Endothelial cell (in vitro differentiated cells): ENCODE results near the gene P4HA1. TPM values are rescaled to one million over a fixed set of nuclear protein-coding genes. Genes with fewer than 3 reads are reported as not detected.
"Not testable (repeated sequence)": the region's sequence is repeated elsewhere in the genome, so short reads cannot be mapped to it uniquely, and the experiment has no call there.

Source experiments
- DNase-seq: peaks from one replicate; pipeline ENCODE4 v3.0.0; 2021; ENCODE audit warnings: low spot score
- H3K27ac Mint-ChIP-seq: one replicate; pipeline ENCODE4 v1.8.0; 2021; ENCODE audit warnings: mixed read lengths, inconsistent platforms; ENCODE audit not compliant: unreplicated experiment
- H3K27me3 Mint-ChIP-seq: one replicate; pipeline ENCODE4 v1.8.0; 2021; ENCODE audit warnings: mild to moderate bottlenecking, moderate library complexity, mixed read lengths, inconsistent platforms; ENCODE audit not compliant: unreplicated experiment
- H3K36me3 Mint-ChIP-seq: one replicate; pipeline ENCODE4 v1.8.0; 2021; ENCODE audit warnings: mild to moderate bottlenecking, low read depth, mixed read lengths, inconsistent platforms; ENCODE audit not compliant: unreplicated experiment
- H3K4me1 Mint-ChIP-seq: one replicate; pipeline ENCODE4 v1.8.0; 2021; ENCODE audit warnings: mild to moderate bottlenecking, mixed read lengths, inconsistent platforms; ENCODE audit not compliant: unreplicated experiment
- H3K4me3 Mint-ChIP-seq: one replicate; pipeline ENCODE4 v1.8.0; 2021; ENCODE audit warnings: mild to moderate bottlenecking, mixed read lengths, inconsistent platforms; ENCODE audit not compliant: unreplicated experiment
- H3K9me3 Mint-ChIP-seq: one replicate; pipeline ENCODE4 v1.8.0; 2021; ENCODE audit warnings: mixed read lengths, inconsistent platforms; ENCODE audit not compliant: unreplicated experiment
- total RNA-seq: library from RNA; stranded (reverse); fragmentation: NEBNext Ultra II Directional; extraction: Animal tissue kit (Norgen Biotek cat#: 25700); gene quantifications from one replicate; pipeline ENCODE4 v1.2.1, GENCODE V29; 2021; ENCODE audit not compliant: unreplicated experiment
- TF ChIP-seq, protein P1 (sequence below): fragments of 200-600 bp; sonication (generic); IDR thresholded peaks from one replicate; pipeline ENCODE4 v1.5.0; 2021; ENCODE audit warnings: antibody characterized with exemption; ENCODE audit not compliant: unreplicated experiment

The P4HA1 gene
- total RNA-seq, 1 donor from 2014 or later: 20.4 TPM

GRCh38 chr10:73032536-73032935, 64.1 kb downstream of the P4HA1 start:
- peaks cover 4% of the 10 kb centered on the region for H3K36me3 Mint-ChIP-seq
- no peaks in the 10 kb centered on the region for H3K9me3 Mint-ChIP-seq
- DNase-seq: no peak
- no peak overlapping the region for H3K4me3 Mint-ChIP-seq
- H3K27me3 Mint-ChIP-seq: no peaks in the 10 kb centered on the region
- H3K4me1 Mint-ChIP-seq: no peaks in the 10 kb centered on the region
- H3K27ac Mint-ChIP-seq: no peak overlapping the region
- TF ChIP-seq, protein P1, sequence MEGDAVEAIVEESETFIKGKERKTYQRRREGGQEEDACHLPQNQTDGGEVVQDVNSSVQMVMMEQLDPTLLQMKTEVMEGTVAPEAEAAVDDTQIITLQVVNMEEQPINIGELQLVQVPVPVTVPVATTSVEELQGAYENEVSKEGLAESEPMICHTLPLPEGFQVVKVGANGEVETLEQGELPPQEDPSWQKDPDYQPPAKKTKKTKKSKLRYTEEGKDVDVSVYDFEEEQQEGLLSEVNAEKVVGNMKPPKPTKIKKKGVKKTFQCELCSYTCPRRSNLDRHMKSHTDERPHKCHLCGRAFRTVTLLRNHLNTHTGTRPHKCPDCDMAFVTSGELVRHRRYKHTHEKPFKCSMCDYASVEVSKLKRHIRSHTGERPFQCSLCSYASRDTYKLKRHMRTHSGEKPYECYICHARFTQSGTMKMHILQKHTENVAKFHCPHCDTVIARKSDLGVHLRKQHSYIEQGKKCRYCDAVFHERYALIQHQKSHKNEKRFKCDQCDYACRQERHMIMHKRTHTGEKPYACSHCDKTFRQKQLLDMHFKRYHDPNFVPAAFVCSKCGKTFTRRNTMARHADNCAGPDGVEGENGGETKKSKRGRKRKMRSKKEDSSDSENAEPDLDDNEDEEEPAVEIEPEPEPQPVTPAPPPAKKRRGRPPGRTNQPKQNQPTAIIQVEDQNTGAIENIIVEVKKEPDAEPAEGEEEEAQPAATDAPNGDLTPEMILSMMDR: no peak

- Mint-ChIP-seq H3K4me3 (peak overlapping the region; percentile 65), H3K36me3 (peaks cover 22% of the 10 kb centered on the region)
- H3K27me3 Mint-ChIP-seq, H3K4me1 Mint-ChIP-seq, H3K9me3 Mint-ChIP-seq, H3K27ac Mint-ChIP-seq, DNase-seq: not testable (repeated sequence)
These were observed 70.0 kb downstream of the P4HA1 start for GRCh38 chr10:73026623-73027022.

GRCh38 chr10:73023455-73024070, 73.1 kb downstream of the P4HA1 start:
- not testable (repeated sequence) for DNase-seq, H3K27me3 Mint-ChIP-seq, H3K4me3 Mint-ChIP-seq, H3K4me1 Mint-ChIP-seq, H3K9me3 Mint-ChIP-seq, H3K27ac Mint-ChIP-seq
- H3K36me3 Mint-ChIP-seq: peaks cover 27% of the 10 kb centered on the region

DNA sequence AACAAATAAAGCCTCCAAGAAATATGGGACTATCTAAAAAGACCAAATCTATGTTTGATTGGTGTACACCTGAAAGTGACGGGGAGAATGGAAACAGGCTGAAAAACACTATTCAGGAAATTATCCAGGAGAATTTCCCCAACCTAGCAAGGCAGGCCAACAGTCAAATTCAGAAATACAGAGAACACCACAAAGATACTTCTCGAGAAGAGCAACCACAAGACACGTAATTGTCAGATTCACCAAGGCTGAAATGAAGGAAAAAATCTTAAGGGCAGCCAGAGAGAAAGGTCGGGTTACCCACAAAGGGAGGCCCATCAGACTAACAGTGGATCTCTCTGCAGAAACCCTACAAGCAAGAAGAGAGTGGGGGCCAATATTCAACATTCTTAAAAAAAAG, 73.7 kb downstream of the P4HA1 start:
- not testable (repeated sequence) for H3K27ac Mint-ChIP-seq, H3K4me1 Mint-ChIP-seq
- peaks cover 25% of the 10 kb centered on the region for H3K36me3 Mint-ChIP-seq

GRCh38 chr10:73021538-73022164, 75.0 kb downstream of the P4HA1 start:
- H3K4me1 Mint-ChIP-seq, DNase-seq, H3K27ac Mint-ChIP-seq, H3K4me3 Mint-ChIP-seq, H3K27me3 Mint-ChIP-seq, H3K9me3 Mint-ChIP-seq: not testable (repeated sequence)
- peaks cover 17% of the 10 kb centered on the region for H3K36me3 Mint-ChIP-seq

More for the DNA sequence above, 73.7 kb downstream of the P4HA1 start:
- not testable (repeated sequence) for H3K9me3 Mint-ChIP-seq, H3K27me3 Mint-ChIP-seq, DNase-seq
- H3K4me3 Mint-ChIP-seq: peak overlapping the region; percentile 28

GRCh38 chr10:73021050-73021449, 75.6 kb downstream of the P4HA1 start:
- Mint-ChIP-seq H3K36me3 (peaks cover 15% of the 10 kb centered on the region), H3K27ac (no peak overlapping the region), H3K27me3 (peaks cover 3% of the 10 kb centered on the region), H3K4me3 (no peak overlapping the region), H3K9me3 (no peaks in the 10 kb centered on the region), H3K4me1 (no peaks in the 10 kb centered on the region)
- DNase-seq: no peak
- TF ChIP-seq, protein P1: no peak

GRCh38 chr10:73019100-73019499, 77.6 kb downstream of the P4HA1 start:
- Mint-ChIP-seq H3K4me1 (no peaks in the 10 kb centered on the region), H3K36me3 (peaks cover 15% of the 10 kb centered on the region), H3K4me3 (no peak overlapping the region), H3K27ac (no peak overlapping the region), H3K9me3 (no peaks in the 10 kb centered on the region), H3K27me3 (peaks cover 3% of the 10 kb centered on the region)
- DNase-seq: no peak
- TF ChIP-seq, protein P1: no peak
